K562 (cell line): ENCODE data around the gene KIF17.

Experiments
- CCAR2 ChIP-seq: fragments of 200-400 bp; formaldehyde crosslinking; IDR thresholded peaks from 2 replicates; pipeline ENCODE4 v1.6.1; 2017; ENCODE audit warnings: mild to moderate bottlenecking, low read depth, low read length
- CHD1 ChIP-seq: fragments of 200-600 bp; sonication (generic); IDR thresholded peaks from one replicate; pipeline ENCODE4 v1.6.1; 2012; ENCODE audit warnings: mild to moderate bottlenecking, moderate library complexity, low read length, inconsistent platforms
- FOXP1 ChIP-seq: sonication (generic); formaldehyde crosslinking; IDR thresholded peaks from 2 replicates; pipeline ENCODE4 v1.8.0; 2022; ENCODE audit warnings: mild to moderate bottlenecking, missing genetic modification reagents
- POLR2AphosphoS5 ChIP-seq: IDR thresholded peaks from 2 replicates; pipeline ENCODE4 v1.6.1; 2011; ENCODE audit warnings: mild to moderate bottlenecking, low read depth, low read length, moderate library complexity; ENCODE audit not compliant: control insufficient read depth, insufficient read depth

DNA sequence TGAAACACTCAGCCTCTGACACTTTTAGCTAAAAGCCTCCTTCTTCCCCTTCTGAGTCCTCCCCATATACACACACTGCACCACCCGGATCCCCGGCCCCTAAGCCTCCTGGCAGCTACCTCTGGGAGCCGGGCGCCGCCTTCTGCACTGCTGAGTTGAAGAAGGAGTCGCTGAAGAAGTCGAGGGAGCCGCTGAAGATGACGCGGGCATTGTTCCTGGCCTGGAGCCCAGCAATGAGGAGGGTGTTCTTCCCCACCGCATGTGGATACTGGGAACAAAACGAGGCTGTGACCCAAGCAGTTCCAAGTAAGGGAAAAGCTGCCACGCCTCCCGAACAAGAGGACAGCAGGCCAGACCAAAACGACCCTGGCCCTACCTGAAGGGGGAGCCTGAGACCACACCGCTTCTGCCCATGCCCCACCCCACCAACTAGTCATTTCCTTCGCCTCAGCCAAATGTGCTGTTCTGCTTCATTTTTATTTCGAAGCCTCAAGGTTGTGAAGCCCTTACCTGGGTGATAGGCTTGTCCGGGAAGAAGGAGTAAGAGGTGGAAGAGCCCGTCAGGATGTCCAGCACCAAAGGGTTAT, 63.6 kb downstream of the KIF17 start:
- TF ChIP-seq POLR2AphosphoS5 (no peak), FOXP1 (CRISPR knock-in tag) (no peak), CHD1 (no peak), CCAR2 (no peak)
